ENCODE data around the gene COL26A1.

- TF ChIP-seq CTCF (conservative IDR thresholded peaks at IDR 0.05; ENCODE audit: low read depth, low read length) (no peak), EZH2 (IDR thresholded peaks at IDR 0.05; ENCODE audit: borderline replicate concordance, low read depth, low read length, poor library complexity, severe bottlenecking) (no peak)
Observed at GRCh38 chr7:101487105-101487458, 124.4 kb downstream of the COL26A1 start.

Data from A673 (cell line).